ENCODE data around the gene EPS8.

Gene EPS8

DNA sequence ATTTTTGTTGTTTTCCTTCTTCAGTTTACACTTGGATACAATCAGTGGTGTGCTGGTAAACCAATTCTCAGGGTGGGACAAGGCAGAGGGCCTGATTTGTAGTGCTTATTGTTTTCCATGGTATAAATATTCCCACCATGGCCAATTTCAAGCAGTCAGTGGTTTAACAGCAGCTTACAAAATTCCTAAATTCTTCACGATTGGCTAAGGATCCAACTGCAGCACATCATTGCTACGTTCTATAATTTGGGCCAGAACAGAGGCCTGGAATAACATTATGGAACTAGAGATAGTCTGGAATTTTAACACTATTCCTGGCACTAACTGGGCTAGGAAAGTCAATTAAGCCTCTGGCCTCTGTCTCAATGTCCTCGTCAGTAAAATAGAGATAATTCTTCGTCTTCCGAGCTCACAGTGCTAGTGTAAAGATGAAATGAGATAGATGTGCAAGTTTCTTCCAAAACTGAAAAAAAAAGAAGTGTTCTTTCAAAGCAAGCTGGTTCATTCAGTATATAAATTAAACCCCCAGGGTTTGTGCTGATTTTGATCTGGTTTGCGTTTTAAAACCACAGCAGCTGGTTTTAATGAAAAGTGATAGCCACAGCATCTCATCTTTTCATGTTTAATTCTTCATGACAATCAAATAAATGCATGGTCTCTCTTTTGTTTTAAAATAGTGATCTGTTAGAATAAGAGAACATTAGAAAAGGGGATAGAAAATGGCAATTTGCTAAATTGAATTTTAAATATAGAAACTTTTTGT lies 104.1 kb downstream of the EPS8 start:
- H3K9me3 ChIP-seq (ENCODE audit: insufficient read depth, low read length, severe bottlenecking): no peaks in the 10 kb centered on the region
- no peaks in the 10 kb centered on the region for H3K36me3 ChIP-seq (ENCODE audit: insufficient read depth, low read length)
- ATAC-seq (ENCODE audit: insufficient read depth, low read depth): no peak
- TF ChIP-seq, protein P1, sequence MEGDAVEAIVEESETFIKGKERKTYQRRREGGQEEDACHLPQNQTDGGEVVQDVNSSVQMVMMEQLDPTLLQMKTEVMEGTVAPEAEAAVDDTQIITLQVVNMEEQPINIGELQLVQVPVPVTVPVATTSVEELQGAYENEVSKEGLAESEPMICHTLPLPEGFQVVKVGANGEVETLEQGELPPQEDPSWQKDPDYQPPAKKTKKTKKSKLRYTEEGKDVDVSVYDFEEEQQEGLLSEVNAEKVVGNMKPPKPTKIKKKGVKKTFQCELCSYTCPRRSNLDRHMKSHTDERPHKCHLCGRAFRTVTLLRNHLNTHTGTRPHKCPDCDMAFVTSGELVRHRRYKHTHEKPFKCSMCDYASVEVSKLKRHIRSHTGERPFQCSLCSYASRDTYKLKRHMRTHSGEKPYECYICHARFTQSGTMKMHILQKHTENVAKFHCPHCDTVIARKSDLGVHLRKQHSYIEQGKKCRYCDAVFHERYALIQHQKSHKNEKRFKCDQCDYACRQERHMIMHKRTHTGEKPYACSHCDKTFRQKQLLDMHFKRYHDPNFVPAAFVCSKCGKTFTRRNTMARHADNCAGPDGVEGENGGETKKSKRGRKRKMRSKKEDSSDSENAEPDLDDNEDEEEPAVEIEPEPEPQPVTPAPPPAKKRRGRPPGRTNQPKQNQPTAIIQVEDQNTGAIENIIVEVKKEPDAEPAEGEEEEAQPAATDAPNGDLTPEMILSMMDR (IDR thresholded peaks at IDR 0.05; ENCODE audit: borderline replicate concordance, extremely low read depth, low read length, poor library complexity, severe bottlenecking): no peak
- TF ChIP-seq EZH2 (IDR thresholded peaks at IDR 0.05; ENCODE audit: borderline replicate concordance, low read depth, low read length, severe bottlenecking): no peak
- H2AFZ ChIP-seq (ENCODE audit: low read depth, low read length): no peak overlapping the region
- no peak overlapping the region for H3K4me2 ChIP-seq (ENCODE audit: insufficient read depth, low read length)
- H3K27ac ChIP-seq (ENCODE audit: low read length): no peak overlapping the region
- no peak for DNase-seq
- no peaks in the 10 kb centered on the region for H3K4me1 ChIP-seq (ENCODE audit: insufficient read depth, low read length)
- H4K20me1 ChIP-seq (ENCODE audit: insufficient read depth, low read length): no peaks in the 10 kb centered on the region
- H3K4me3 ChIP-seq (ENCODE audit: low read depth in 1 of 2, low read length in 2 of 2): no peak overlapping the region
- peaks cover 27% of the 10 kb centered on the region for H3K27me3 ChIP-seq (ENCODE audit: insufficient read depth, low read length, poor library complexity)
- no peaks in the 10 kb centered on the region for H3K79me2 ChIP-seq (ENCODE audit: insufficient read depth, low read length)
- no peak overlapping the region for H3K9ac ChIP-seq (ENCODE audit: low read depth, low read length)

DNA sequence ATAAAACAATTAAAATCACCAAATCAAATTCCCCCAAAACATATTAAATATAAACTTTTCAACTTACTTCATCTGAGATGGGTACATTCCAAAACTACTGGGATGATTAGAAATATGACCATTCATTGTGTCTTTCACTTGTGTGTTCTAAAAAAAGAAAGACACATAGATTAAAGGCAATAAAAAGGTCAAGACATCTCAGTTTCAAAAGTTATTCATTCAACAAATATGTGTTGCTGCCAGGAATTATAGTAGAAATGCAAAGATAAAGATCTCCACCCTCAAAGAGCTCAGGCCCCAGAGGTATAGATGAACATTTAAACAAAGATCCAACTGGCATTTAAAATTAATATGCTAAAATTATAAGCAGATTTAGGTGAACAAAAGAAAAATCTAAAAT lies 106.4 kb downstream of the EPS8 start:
- Histone ChIP-seq H3K9me3 (ENCODE audit: insufficient read depth, low read length, severe bottlenecking) (no peaks in the 10 kb centered on the region), H3K9ac (ENCODE audit: low read depth, low read length) (no peak overlapping the region)

DNA sequence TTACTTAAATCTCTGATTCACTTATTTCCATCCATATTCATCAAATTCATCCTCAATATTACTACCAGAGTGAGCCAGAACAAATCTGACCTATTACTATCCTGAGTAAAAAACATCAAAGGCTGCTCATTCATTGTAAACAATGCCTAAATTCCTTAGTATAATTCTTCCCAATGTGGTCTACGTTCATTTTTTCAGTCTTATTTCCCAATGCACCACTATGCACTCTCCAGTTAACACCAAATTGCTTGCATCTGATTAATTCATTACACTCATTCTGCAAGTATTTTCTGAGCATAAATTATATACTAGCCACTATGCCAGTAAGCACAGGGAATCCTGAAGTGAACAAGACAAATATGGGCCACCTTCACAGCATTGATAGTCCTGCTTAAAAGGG lies 110.0 kb downstream of the EPS8 start:
- DNase-seq (no peak), ATAC-seq (ENCODE audit: insufficient read depth, low read depth) (no peak)
- Histone ChIP-seq H3K4me3 (ENCODE audit: low read depth in 1 of 2, low read length in 2 of 2) (no peak overlapping the region), H3K36me3 (ENCODE audit: insufficient read depth, low read length) (no peaks in the 10 kb centered on the region), H4K20me1 (ENCODE audit: insufficient read depth, low read length) (no peaks in the 10 kb centered on the region), H3K79me2 (ENCODE audit: insufficient read depth, low read length) (no peaks in the 10 kb centered on the region), H3K9ac (ENCODE audit: low read depth, low read length) (no peak overlapping the region), H3K27me3 (ENCODE audit: insufficient read depth, low read length, poor library complexity) (peaks cover 13% of the 10 kb centered on the region), H3K4me2 (ENCODE audit: insufficient read depth, low read length) (no peak overlapping the region), H3K9me3 (ENCODE audit: insufficient read depth, low read length, severe bottlenecking) (no peaks in the 10 kb centered on the region), H3K4me1 (ENCODE audit: insufficient read depth, low read length) (no peaks in the 10 kb centered on the region), H2AFZ (ENCODE audit: low read depth, low read length) (no peak overlapping the region), H3K27ac (ENCODE audit: low read length) (no peak overlapping the region)
- TF ChIP-seq EZH2 (IDR thresholded peaks at IDR 0.05; ENCODE audit: borderline replicate concordance, low read depth, low read length, severe bottlenecking): no peak

More for the DNA sequence above, 106.4 kb downstream of the EPS8 start:
- Histone ChIP-seq H4K20me1 (ENCODE audit: insufficient read depth, low read length) (no peaks in the 10 kb centered on the region), H3K4me2 (ENCODE audit: insufficient read depth, low read length) (no peak overlapping the region), H3K27ac (ENCODE audit: low read length) (no peak overlapping the region), H3K4me1 (ENCODE audit: insufficient read depth, low read length) (no peaks in the 10 kb centered on the region), H2AFZ (ENCODE audit: low read depth, low read length) (no peak overlapping the region), H3K79me2 (ENCODE audit: insufficient read depth, low read length) (no peaks in the 10 kb centered on the region), H3K36me3 (ENCODE audit: insufficient read depth, low read length) (no peaks in the 10 kb centered on the region), H3K27me3 (ENCODE audit: insufficient read depth, low read length, poor library complexity) (peaks cover 22% of the 10 kb centered on the region), H3K4me3 (ENCODE audit: low read depth in 1 of 2, low read length in 2 of 2) (no peak overlapping the region)
- no peak for DNase-seq
- TF ChIP-seq, protein P1 (IDR thresholded peaks at IDR 0.05; ENCODE audit: borderline replicate concordance, extremely low read depth, low read length, poor library complexity, severe bottlenecking): no peak
- no peak for TF ChIP-seq EZH2 (IDR thresholded peaks at IDR 0.05; ENCODE audit: borderline replicate concordance, low read depth, low read length, severe bottlenecking)
- no peak for ATAC-seq (ENCODE audit: insufficient read depth, low read depth)

DNA sequence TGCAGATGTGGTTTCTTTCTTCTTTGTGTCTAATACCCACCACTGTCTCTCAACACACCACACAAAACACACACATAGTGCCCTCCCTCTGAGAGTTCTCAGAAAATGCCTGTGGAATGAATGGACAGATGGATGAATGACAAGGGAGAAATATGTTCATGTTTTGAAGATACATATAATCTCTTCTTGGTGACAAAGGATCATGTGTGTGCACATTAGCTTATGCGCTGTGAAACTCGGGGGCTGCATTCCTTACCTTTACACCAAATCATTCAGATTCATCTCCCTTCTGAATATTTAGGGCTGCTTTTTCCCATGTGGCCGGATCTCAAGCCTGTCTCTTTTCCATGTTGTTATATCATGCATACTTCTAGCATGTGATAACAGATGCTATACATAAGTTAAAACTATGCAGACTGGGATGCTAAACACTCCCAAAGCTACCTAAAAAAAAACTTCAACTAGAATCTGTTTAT lies 111.4 kb downstream of the EPS8 start:
- Histone ChIP-seq H3K4me2 (ENCODE audit: insufficient read depth, low read length) (no peak overlapping the region), H4K20me1 (ENCODE audit: insufficient read depth, low read length) (no peaks in the 10 kb centered on the region), H3K79me2 (ENCODE audit: insufficient read depth, low read length) (no peaks in the 10 kb centered on the region), H3K4me1 (ENCODE audit: insufficient read depth, low read length) (no peaks in the 10 kb centered on the region), H3K36me3 (ENCODE audit: insufficient read depth, low read length) (no peaks in the 10 kb centered on the region), H3K27ac (ENCODE audit: low read length) (no peak overlapping the region), H3K4me3 (ENCODE audit: low read depth in 1 of 2, low read length in 2 of 2) (no peak overlapping the region), H2AFZ (ENCODE audit: low read depth, low read length) (no peak overlapping the region), H3K9ac (ENCODE audit: low read depth, low read length) (no peak overlapping the region), H3K27me3 (ENCODE audit: insufficient read depth, low read length, poor library complexity) (peaks cover 18% of the 10 kb centered on the region), H3K9me3 (ENCODE audit: insufficient read depth, low read length, severe bottlenecking) (no peaks in the 10 kb centered on the region)
- ATAC-seq (ENCODE audit: insufficient read depth, low read depth): no peak
- no peak for DNase-seq
- TF ChIP-seq, protein P1 (IDR thresholded peaks at IDR 0.05; ENCODE audit: borderline replicate concordance, extremely low read depth, low read length, poor library complexity, severe bottlenecking): no peak
- TF ChIP-seq EZH2 (IDR thresholded peaks at IDR 0.05; ENCODE audit: borderline replicate concordance, low read depth, low read length, severe bottlenecking): no peak

Data from DND-41 (cell line).